ES-I3 (cell line): ENCODE measurements around the gene ABCB11.
"Not testable (repeated sequence)": the region's sequence is repeated elsewhere in the genome, so short reads cannot be mapped to it uniquely, and the experiment has no call there.

Experiments used
- H3K36me3 ChIP-seq: 2 replicates; pipeline ENCODE4 v1.6.1; 2013; ENCODE audit warnings: mild to moderate bottlenecking, low read length, control low read depth, moderate library complexity; ENCODE audit not compliant: insufficient read depth
- H3K4me1 ChIP-seq: 2 replicates; pipeline ENCODE4 v1.6.1; 2013; ENCODE audit warnings: mild to moderate bottlenecking, control low read depth, low read length; ENCODE audit not compliant: insufficient read depth
- H3K9ac ChIP-seq: 2 replicates; pipeline ENCODE4 v1.6.1; 2013; ENCODE audit warnings: low read depth, mild to moderate bottlenecking, low read length, moderate library complexity
- H3K9me3 ChIP-seq: 2 replicates; pipeline ENCODE4 v1.6.1; 2013; ENCODE audit warnings: mild to moderate bottlenecking, low read length, moderate library complexity; ENCODE audit not compliant: control insufficient read depth, insufficient read depth

ABCB11 gene

DNA sequence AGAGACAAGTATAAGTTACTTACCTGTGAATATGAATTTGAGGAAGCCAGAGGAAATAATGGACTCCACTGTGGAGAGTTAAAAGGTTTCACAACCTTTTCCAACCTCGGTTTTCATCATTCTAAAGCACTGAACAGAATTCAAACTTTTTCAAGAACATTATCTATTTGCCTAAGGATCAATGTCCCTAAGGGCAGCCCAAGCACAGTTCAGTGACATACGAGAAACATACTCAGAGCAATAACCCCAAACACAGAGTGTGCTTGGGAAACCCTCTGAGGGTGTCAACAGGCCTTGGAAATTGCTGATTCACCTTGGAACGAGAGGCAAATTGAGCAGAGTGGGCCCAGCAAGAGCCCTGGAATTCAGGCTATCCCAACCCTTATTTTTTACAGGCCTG is at the start of gene ABCB11:
ABCB11 (minus strand) TSS at position 123 of the 400 bp plus-strand sequence. CDS start 13,199 bp downstream, outside the sequence.
- Histone ChIP-seq H3K4me1 (0 out of 2 replicates have a peak, but pooled peaks cover 6% of the 10 kb centered on the region), H3K9me3 (no peaks in the 10 kb centered on the region), H3K36me3 (no peaks in the 10 kb centered on the region), H3K9ac (no peak within 1 kb of the TSS)

DNA sequence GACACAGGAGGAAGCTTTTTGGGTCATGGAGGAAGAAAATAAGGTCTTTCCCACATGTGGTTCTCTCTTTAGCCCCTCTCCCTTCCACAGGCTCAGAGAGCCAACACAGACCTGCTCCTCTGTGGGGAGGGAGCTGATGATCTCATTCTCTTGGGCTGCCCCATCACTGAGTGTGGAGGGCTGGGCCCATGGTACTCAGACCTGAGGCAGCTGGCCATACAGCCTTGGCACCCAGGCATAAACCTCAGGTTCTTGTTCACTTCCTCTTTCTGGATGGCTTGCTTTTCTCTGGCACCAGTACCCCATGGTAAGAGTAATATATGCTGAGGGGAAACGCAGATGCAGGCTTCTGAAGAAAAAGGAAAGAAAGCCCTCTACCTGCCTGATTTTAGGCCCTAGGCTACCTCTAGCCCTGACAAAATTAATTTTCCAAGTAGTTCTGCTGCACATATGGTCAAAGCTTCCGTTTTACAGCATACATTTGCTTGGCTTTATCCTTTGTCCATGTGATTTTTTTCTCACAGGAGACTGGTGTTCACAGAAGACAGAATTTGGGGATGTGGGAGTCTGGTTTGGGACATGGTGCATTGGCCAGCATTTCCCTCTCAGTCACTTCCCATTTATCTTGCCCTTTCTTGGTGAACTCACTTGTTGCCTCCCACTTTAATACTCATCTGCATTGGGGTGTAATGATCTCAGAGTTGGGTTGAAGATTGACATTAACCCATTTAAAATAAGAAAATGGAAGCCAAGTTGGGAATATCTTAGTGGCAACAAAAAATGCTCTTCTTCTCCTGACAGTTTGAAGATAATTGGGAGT is 49.3 kb upstream of the ABCB11 start:
- Histone ChIP-seq H3K4me1 (no peaks in the 10 kb centered on the region), H3K9me3 (no peaks in the 10 kb centered on the region), H3K9ac (no peak overlapping the region), H3K36me3 (no peaks in the 10 kb centered on the region)

DNA sequence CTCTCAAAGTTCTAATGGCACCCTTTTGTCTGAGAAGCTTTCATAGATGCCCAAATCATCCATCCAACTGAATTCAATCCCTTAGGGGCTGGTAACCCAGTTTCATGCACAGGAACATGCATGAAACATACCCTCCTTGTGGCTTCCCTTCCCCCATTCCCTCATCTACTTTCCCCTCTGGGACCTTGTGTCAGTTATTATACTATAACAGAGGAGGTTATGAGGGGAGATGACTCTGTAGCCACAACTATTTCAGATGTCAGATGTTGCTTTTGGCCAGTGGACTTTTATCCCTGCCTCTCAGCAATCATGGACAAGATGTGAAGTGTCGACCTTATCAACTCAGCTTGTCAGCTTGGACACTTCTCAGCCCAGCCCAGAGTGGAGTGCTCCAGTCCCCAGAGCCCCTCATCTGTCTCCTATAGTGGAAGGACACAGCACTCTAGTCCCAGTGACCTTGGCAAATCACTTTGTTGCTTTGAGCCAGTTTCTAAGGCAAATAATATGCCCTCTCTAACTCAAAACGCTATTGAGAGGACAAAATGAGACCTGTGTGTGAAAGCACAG is 46.6 kb upstream of the ABCB11 start:
- Histone ChIP-seq H3K9me3 (no peaks in the 10 kb centered on the region), H3K9ac (no peak overlapping the region), H3K36me3 (no peaks in the 10 kb centered on the region), H3K4me1 (no peaks in the 10 kb centered on the region)

DNA sequence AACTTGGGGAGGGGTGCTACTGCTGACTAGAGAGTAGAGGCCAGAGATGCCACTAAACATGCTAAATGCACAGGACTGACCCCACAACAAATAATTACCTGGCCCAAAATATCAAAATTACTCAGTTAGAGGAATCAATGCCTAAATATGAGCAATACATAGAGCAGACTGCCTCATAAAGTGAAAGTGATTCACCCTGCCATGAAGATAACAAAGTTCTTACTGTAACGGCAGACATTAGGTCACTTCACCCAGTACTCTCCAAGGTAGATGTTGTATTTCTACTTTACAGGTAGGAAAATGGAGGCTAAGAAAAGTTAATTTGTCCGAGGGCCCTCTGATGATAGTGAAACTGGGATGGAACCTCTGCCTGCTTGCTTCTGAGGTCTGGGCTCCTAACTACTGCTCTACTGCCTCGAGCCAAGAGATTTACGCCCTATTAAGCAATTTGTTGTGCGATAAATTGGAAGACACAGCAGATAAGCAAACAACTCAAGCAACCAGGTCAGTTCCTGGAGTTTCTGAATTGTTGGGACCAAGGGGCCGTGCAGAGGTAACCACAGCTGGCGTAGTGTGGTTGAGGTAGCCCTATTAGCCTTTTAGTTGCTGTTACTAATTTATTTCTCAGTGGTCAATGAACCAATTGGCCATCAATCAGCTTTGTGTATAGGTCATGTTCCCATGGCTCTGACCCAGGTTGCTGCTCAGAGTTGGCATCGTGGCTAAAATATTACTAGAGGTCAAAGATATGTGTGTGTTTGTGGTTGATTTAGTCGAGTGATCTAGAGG is 43.0 kb upstream of the ABCB11 start:
- Histone ChIP-seq H3K4me1 (no peaks in the 10 kb centered on the region; the same call in 1 of the 2 replicates), H3K9me3 (no peaks in the 10 kb centered on the region), H3K9ac (no peak overlapping the region), H3K36me3 (no peaks in the 10 kb centered on the region)

DNA sequence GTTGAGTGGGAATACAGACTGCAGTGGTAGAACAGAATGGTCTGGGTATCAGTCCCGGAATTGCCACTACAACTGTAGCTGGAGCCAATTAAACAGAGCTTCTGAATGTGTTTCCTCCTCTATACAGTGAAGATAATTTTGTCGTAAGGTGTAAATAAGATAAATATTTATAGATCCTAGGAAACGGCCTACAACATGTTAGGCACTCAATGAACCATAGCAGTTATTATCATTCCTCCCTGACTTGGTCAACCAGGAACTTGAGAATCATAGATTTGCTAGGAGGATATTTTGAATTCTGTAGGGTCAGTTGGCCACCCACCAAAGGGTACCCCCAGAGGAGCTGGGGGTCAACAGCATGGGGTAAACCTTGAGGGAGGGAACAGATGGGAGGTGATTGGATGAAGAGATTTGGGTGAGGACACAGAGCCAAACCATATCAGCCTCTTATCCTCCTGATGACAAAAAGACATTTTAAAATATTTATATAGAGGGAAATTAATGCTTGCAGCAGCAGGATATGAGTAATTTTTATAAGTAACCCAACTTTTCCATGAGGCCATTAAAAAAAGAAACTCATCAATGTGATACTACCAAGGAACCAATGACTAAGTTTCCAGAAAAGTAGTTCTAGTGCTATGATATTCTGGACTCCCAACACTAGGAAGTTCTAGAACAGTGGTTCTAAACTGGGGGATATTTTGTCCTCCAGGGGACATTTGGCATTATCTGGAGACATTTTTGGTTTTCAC is 42.3 kb upstream of the ABCB11 start:
- Histone ChIP-seq H3K9me3 (no peaks in the 10 kb centered on the region), H3K36me3 (no peaks in the 10 kb centered on the region), H3K4me1 (no peaks in the 10 kb centered on the region; the same call in 1 of the 2 replicates), H3K9ac (no peak overlapping the region)

DNA sequence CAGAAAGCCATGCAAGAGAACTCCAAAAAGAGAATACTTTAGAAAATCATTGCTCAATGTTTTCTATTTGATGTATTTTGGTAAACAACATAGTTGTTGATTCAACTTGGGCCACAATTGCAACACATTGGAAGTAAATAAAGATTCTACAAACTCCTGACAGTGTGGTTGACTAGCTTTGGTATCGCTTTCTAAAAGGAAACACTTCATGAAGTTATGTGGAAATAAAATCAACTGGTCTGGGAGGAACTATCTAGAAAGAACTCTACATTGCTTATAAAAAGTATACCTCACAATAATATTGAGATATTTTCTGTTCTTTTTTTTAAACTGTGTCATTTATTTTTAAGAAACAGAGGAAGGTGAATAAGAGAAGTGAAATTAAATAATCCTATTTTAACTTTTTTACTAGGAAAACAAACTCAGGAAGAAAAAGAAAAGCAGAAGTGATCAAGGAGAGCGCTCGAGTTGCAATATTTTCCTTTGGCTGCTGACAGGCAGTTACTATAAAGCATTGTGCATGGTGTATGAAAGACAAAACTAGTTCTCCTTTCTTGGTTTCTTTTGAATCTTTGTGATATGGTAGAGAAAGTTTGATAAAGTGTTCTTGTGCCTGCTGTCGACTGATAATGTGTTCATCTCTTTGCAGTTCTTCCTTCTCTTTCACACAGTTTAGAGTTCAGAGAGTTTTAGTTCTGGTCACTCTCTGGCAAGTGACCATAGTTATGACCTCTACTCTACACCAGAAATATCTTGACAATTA is 41.2 kb upstream of the ABCB11 start:
- Histone ChIP-seq H3K4me1 (no peaks in the 10 kb centered on the region; the same call in 1 of the 2 replicates), H3K9ac (no peak overlapping the region), H3K9me3 (no peaks in the 10 kb centered on the region), H3K36me3 (no peaks in the 10 kb centered on the region)

DNA sequence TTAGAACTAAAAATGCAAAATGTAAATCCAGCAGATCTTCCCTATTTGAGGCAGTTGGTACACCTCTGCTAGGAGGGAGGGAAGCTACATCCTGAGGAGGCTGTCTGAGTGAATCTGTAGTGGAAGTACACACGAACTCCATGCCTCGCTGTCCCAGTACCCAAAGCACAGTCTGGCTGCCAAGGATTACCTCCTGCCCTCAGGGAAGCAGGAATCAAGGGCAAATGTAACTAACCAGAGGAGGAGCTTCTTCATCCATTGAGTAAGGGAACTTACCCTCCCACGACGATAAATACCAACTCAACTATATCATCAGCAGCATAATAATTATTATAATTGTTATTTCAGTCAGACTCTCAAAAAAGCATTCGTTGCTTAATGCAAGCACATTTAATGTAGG is 40.3 kb upstream of the ABCB11 start:
- no peaks in the 10 kb centered on the region for H3K36me3 ChIP-seq
- H3K9ac ChIP-seq, result no peak overlapping the region
- H3K9me3 ChIP-seq, result 0 out of 2 replicates have a peak, but pooled peaks cover 2% of the 10 kb centered on the region
- no peaks in the 10 kb centered on the region; the same call in 1 of the 2 replicates for H3K4me1 ChIP-seq

DNA sequence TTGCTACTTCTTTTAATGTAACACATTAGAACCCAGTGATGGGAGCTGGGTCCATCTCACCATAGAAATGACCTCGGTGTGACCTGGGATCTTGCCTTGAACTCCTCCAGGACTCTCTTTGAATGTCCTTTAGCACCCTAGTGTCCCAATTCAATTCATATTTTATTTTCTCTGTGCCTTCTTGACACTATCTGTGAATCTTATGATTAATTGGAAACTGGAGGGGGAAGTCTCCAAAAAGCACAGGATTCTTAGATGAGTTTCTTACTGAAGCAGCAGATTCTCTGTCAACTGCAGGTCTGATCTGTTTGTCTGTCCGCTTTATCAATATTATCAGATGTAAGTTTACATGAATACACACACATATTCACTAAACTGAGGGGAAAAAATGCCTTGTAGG is 38.7 kb upstream of the ABCB11 start:
- Histone ChIP-seq H3K9ac (no peak overlapping the region), H3K36me3 (no peaks in the 10 kb centered on the region), H3K4me1 (no peaks in the 10 kb centered on the region; the same call in 1 of the 2 replicates), H3K9me3 (0 out of 2 replicates have a peak, but pooled peaks cover 2% of the 10 kb centered on the region)

DNA sequence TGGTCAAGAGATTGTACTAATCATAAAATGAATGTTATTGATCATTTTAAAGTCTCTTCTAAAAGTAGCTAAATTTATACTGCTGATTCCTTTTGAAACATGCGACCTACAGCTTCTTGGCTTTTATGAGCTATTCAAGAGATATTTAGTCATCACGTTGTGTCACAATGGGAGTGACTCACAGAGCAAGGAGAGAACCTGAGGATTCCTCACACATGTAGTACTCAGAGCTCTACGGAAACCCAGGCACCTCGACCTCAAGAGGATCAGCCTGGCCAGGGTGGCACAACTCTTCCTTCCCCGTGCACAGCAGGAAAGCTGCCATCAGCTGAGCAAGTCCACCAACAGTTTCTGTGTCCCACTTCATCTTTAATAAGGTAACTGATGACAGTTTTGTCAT is 38.2 kb upstream of the ABCB11 start, which contains the start of gene DHRS9:
DHRS9 (plus strand) TSS at position 223 of the 400 bp plus-strand sequence. CDS start 12,019 bp downstream, outside the sequence.
- H3K4me1 ChIP-seq, result no peaks in the 10 kb centered on the region; the same call in 1 of the 2 replicates
- 0 out of 2 replicates have a peak, but pooled peaks cover 2% of the 10 kb centered on the region for H3K9me3 ChIP-seq
- no peak within 1 kb of the TSS for H3K9ac ChIP-seq
- H3K36me3 ChIP-seq, result no peaks in the 10 kb centered on the region

DNA sequence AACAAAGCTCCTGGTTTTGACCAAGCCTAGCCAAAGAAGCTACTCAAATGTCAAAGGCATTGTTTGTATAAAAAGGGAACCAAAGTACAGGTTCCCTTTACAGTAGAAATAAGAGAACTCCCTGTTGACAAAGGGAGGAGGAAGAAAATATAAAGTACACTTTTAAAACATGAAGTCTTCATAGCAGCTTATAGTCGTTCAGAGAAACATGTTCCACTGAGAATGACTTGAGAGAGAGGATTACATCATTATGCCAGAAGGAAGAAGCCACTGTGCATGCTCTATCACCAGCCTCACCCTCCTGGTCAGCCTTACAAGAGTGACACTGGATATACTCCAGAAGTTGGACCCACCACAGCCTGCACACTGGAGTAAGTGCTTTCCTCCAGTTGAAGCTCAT is 35.8 kb upstream of the ABCB11 start:
- Histone ChIP-seq H3K4me1 (no peaks in the 10 kb centered on the region; the same call in 1 of the 2 replicates), H3K9me3 (0 out of 2 replicates have a peak, but pooled peaks cover 2% of the 10 kb centered on the region), H3K36me3 (no peaks in the 10 kb centered on the region), H3K9ac (no peak overlapping the region)

DNA sequence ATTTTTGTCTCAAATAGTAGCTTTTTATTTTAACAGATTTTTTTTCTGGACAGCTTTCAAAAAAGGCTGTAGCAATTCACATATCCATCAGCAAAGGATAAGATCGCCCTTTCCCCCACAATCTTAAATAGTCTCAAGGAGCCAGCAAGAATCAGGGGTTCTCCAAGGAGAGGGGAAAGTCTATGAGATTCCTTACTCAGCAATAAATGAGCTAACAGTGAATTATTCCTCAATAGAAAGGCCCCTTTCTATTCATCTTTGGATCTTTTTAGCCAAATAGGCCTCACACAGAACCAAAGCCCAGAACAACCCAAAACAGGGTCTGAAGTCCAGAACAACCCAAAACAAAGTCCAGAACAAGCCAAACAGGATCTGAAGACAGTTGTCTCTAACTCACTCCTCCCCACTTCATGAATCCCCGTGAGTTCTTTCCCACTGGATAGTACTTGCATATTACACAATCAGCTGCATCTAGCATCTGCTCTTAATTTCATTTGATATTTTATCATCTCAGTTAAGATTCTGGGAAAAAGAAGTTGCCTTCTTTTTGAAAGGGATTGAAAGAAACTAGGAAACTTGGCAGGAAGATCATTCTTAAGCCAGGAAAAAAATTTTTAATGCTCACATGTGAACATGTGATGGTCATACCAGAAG is 34.9 kb upstream of the ABCB11 start:
- no peak overlapping the region for H3K9ac ChIP-seq
- 0 out of 2 replicates have a peak, but pooled peaks cover 2% of the 10 kb centered on the region for H3K9me3 ChIP-seq
- H3K36me3 ChIP-seq, result no peaks in the 10 kb centered on the region
- no peaks in the 10 kb centered on the region; the same call in 1 of the 2 replicates for H3K4me1 ChIP-seq

DNA sequence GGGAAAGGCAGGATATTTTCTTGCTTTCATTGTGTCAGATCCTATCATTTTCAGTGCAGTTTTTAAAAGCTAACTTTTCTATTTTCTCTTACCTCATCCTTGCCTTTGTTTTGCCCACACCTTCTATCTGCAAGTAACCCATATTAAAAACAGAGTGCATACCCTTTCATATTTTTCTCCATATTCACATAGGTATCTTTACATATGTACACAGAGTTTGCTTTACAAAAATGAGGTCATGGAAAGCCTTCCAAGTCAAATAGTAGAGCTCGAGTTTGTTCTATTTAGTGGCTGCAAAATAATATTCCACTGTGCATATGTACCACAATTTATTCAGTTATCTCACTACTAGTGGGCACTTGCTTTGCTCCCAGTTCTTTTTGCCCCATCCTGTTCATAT is 34.3 kb upstream of the ABCB11 start:
- Histone ChIP-seq H3K4me1 (no peaks in the 10 kb centered on the region; the same call in 1 of the 2 replicates), H3K9me3 (0 out of 2 replicates have a peak, but pooled peaks cover 2% of the 10 kb centered on the region), H3K36me3 (no peaks in the 10 kb centered on the region), H3K9ac (no peak overlapping the region)

DNA sequence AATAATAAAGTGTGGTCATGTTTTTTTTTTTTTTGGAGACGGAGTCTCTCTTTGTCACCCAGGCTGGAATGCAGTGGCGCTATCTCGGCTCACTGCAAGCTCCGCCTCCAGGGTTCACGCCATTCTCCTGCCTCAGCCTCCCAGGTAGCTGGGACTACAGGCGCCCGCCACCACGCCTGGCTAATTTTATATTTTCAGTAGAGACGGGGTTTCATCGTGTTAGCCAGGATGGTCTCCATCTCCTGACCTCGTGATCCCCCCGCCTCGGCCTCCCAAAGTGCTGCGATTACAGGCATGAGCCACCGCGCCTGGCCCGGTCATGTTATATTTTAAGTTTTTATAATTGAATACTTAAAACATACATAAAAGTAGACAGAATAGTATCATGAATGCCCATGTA is 33.1 kb upstream of the ABCB11 start:
- H3K4me1 ChIP-seq, H3K9me3 ChIP-seq, H3K9ac ChIP-seq, H3K36me3 ChIP-seq: not testable (repeated sequence)
